ENCODE measurements around the gene TMCC1.

The TMCC1 gene

DNA sequence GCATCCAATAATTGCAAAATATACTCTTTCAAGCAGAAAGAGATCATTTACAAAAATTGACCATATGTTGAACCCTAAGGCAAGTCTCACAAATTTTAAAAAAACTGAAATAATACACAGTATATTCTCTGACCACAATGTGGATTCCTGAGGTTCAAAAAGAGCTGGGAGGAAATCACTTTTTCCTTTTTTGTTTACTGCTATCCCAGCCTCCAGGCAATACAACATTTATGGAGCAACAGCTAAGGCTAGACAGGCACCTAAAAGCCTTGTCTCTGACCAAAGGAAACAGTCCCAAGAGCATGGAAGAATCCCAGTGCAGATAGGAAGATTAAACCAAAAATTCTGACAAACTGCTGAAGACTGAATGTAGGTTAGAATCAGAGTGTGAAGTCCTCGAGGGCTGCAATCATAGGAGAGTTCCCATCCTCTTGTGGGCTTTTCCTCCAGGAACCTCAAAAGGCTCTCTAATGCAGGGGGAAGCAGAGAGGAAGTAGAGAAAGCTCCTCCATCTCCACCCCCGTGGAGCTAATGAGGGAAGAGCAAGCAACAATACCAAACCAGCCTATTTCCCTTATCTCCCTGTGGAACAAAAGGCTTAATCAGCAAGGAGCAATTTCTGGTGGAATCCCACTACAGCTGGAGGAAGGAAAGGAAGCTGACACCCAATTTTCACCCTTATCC, 57.0 kb downstream of the TMCC1 start:
- DNase-seq (ENCODE audit: low spot score) = no peak

DNA sequence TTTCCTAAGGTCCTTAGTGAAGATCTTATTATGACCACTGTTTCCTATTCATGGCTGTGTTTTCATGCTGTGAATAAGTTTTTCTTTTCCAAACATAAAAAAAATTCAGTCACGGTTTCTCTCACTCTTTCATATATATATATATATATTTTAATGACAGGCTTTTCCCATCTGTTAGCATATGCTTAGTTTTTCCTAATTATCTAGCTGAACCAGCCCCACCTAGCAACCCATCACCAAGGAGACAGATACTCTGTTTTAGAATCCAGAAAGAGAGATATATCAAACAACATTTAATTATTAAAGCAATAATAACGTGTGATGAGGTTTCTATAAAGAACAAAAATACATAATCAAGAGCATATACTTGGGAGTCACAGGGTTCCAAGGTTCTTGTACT, 58.3 kb downstream of the TMCC1 start:
- no peak for DNase-seq (ENCODE audit: low spot score)

DNA sequence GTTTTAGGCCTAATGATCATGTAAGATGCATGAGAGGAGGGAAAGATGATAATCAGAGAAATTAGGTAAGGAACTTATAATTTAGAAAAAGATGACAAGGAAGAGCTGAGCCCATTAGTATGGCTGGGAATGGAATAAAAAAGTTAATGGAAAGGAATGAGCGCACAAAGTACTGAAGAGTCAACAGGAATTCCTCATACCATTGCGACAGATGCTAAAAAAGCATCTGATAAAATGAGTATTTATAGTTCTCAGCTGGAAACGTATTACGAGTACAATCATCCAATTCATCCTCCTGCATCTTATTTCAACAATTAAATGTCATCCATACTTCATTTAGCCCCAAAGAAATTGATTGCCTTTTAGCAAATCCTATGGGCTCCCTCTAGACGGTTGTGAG, 58.9 kb downstream of the TMCC1 start:
- no peak for DNase-seq (ENCODE audit: low spot score)

DNA sequence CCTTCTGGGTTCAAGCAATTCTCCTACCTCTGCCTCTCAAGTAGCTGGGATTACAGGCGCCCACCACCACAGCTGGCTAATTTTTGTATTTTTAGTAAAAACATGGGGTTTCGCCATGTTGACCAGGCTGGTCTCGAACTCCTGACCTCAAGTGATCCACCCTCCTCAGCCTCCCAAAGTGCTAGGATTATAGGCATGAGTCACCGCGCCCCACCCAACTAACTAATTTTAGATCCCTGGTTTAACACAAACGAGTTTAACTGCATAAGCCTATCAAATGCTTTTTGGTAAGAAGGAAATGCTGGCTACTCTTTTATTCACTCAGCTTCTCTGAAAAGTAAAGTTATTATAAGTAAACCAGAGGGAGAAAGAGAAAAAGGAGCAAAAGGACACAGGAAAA, 61.6 kb downstream of the TMCC1 start:
- peak; percentile 65 for DNase-seq (ENCODE audit: low spot score)

DNA sequence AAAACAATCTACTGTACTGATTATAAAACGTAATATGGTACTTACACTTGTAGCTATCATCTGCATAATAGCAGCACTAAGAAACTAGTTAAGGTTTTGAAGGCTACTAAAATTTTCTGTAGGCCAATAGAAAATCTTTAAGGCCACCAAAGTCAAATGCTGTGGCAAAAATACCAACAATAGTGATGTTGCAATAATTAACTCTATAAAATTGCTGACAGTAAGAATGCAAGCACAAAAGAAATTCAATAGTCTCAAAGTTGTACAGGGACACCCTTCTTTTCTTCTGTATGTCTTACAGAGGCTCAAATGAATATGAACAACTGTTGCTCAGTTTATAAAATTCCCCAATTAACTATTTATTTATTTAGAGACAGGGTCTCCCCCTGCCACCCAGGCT, 62.0 kb downstream of the TMCC1 start:
- DNase-seq (ENCODE audit: low spot score) = no peak

- peak; percentile 70 for DNase-seq (ENCODE audit: low spot score)
These were observed 63.9 kb downstream of the TMCC1 start for GRCh38 chr3:129829640-129830039.

GRCh38 chr3:129827765-129828164, 65.7 kb downstream of the TMCC1 start:
- no peak for DNase-seq (ENCODE audit: low spot score)

GRCh38 chr3:129824926-129825541, 68.5 kb downstream of the TMCC1 start:
- peak; percentile 67 for DNase-seq (ENCODE audit: low spot score)

DNA sequence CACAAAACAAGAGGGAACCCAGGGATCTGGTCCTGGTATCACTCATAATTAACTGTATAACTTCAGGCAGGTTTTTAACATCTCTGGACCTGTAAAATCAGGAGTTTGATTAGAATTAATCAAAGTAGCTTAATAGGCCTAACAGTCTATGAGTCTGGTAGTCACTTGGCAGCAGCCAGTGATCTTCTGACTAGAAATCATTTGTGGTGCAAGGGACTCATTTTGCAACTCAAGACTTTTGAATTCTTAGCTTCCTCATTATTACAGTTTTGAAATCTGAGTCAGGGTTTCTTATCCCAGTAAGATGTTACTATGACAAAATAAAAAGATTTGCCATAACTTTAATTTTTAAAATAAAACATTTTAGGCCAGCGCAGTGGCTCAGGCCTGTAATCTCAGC, 70.8 kb downstream of the TMCC1 start:
- no peak for DNase-seq (ENCODE audit: low spot score)

DNA sequence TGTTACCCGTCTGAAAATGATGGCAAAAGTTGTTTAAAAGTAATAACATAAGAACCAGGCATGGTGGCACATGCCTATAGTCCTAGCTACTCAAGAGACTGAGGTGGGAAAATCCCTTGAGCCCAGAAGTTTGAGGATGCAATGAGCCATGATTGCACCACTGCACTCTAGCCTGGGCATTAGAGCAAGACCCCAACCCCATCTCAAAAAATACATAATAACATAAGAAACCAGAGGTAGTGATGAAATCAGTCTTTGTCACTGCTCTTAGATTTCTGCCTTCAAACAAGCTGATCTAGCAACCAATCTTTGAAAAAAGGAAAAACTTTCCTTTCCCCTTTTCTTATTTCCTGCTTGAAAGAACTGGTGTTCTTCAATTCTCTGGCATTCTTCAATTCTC, 71.3 kb downstream of the TMCC1 start:
- no peak for DNase-seq (ENCODE audit: low spot score)

DNA sequence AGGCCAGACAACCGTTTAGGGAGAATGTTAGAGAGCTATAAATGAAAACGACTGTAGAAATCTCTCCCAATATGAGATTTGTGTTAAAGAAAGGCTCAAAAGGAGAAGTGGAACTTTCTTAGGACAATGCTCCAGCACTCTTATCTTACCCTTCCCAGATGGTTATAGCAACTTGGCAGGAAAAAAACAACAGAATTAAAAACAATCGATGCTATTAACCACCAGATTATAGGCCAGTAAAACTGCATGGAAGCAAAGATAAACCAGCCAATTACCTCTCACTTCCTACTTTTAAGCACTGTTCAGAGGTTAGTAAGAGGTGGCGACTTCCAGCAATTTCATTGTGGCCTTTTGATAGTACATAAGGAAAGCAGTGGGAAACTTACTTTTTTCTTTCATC, 72.9 kb downstream of the TMCC1 start:
- DNase-seq (ENCODE audit: low spot score) = no peak

GRCh38 chr3:129812589-129812988, 80.9 kb downstream of the TMCC1 start:
- DNase-seq (ENCODE audit: low spot score) = no peak

DNA sequence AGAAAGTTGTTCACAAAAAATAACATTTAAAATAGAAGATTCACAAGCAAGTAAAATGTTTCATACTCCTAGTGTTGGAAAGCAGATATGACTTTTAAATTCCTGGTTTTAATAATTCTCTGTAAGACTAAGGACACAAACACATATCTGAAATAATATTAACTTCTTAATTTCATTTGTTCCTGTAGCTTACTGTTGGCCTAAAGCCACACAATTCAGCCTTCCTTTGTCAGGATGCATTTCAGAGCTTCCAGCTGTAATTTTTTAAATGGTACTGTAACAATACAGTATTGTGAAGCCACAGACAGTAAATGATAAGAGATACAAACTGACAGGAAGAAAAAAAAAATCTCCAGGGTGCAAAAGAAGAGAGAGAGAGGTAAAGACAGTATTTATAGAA, 84.2 kb downstream of the TMCC1 start:
- no peak for DNase-seq (ENCODE audit: low spot score)

GRCh38 chr3:129796146-129796545, 97.4 kb downstream of the TMCC1 start:
- DNase-seq (ENCODE audit: low spot score) = no peak

GRCh38 chr3:129795186-129796010, 98.1 kb downstream of the TMCC1 start:
- peak; percentile 64 for DNase-seq (ENCODE audit: low spot score)

- peak; percentile 95 for DNase-seq (ENCODE audit: low spot score)
These were observed 99.0 kb downstream of the TMCC1 start for GRCh38 chr3:129794311-129795185.

DNA sequence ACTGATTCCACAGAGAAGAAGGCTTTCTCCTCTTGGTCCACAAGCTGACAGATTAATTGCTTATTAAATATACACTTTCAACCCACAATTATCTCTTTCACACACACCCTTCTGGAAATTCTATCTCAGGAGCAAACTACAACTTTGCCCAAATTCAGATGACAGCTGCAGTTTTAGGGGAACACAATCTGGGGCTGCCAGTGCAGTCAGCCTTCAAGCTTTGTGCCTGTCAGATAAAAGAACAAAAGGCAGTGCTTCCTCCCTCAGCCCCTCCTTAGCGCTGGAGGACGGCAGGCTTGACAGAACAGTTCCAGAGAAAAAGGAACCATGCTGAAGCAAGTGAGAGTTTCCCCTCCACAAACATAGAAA, 99.6 kb downstream of the TMCC1 start:
- DNase-seq (ENCODE audit: low spot score) = no peak

DNA sequence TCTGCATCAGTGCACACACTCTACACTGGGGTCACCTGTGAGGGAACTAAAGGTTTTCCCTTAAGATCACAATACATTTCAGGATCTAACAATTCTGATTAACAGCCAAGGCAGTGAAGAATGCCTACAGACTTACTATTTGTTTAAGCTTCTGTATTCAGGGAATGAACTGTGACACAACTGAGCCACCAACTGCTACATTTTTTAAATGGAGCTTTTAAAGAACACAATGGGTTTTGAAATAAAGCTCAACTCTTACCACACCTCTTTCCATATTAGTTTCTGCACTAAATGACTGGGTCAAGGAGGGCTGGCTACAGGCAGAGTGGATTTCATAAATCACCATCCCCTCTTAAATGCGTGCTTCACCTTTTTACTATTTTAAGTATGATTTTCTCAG, 100.2 kb downstream of the TMCC1 start:
- DNase-seq (ENCODE audit: low spot score) = no peak

- DNase-seq (ENCODE audit: low spot score) = no peak
These were observed 110.0 kb downstream of the TMCC1 start for GRCh38 chr3:129783470-129783869.

- DNase-seq (ENCODE audit: low spot score) = no peak
These were observed 114.6 kb downstream of the TMCC1 start for GRCh38 chr3:129778871-129779270.

DNA sequence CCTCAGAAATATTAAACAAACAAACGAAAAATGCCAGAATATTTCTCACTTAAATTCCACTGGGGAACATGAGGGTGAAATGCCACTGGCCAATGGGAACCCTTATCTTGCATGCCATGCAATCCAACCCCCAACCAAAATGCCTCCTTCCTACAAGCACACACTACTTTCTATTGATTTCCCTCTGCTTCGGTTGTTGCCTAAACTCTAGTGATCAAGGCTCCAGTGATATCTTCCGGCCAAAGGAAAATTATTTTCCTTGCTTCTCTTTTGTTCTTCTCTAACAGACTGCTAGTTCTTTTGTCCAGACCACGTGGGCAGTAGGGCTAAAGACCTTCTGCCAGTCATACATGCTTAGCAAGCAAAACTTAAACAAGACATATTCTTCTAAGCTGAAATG, 115.7 kb downstream of the TMCC1 start:
- DNase-seq (ENCODE audit: low spot score) = no peak

DNA sequence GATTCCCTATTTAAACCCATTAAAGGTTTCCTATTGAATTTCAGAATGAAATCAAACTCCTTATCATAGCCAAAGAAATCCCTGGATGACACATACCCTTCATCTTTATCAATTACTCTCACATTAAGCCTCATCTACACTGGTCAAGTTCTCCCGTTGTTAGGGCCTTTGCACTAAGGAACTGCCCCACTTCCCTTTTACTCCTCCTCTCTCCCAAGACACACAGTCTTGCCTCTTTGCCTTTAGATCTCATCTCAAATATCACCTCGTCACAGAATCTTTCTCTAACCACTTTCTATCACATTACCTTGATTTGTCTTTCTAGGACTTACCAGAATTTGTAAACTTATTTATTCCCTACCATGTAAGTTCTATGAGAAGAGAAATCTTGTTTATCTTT, 117.6 kb downstream of the TMCC1 start:
- DNase-seq (ENCODE audit: low spot score) = no peak

All from LoVo (cell line).